Myocyte (in vitro differentiated cells): ENCODE results near the gene ARPIN. TPM values are rescaled to one million over a fixed set of nuclear protein-coding genes. Genes with fewer than 3 reads are reported as not detected.
"Not testable (repeated sequence)": the region's sequence is repeated elsewhere in the genome, so short reads cannot be mapped to it uniquely, and the experiment has no call there.

ENCODE experiments used
- DNase-seq: peaks from one replicate; pipeline ENCODE4 v3.0.0-alpha.2; 2012; ENCODE audit warnings: low read depth
- total RNA-seq: library from RNA; depleted of rRNA; stranded (reverse); fragments of >200 nt; gene quantifications from 2 replicates; pipeline ENCODE4 v1.2.3, GENCODE V29; 2014

The ARPIN gene
- total RNA-seq, 1 donor from 2014 or later, result 5.6 TPM

DNA sequence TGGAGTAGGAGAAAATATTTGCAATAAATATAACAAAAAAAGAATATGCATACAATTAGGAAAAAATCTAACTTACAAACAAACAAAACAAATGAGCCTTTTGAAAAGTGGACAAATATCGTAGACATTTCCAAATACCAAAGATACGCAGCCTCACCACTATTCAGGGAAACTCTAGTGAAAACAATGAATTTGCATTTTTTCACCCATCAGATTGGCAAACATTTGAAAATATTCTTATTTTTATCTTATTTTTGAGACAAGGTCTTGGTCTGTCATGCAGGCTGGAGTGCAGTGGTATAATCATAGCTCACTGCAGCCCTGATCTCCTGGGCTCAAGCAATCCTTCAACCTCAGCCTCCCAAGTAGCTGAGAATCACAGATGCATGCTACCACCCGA lies 34.4 kb downstream of the ARPIN start:
- no peak for DNase-seq

GRCh38 chr15:89877083-89877425 lies 35.7 kb downstream of the ARPIN start:
- no peak for DNase-seq

GRCh38 chr15:89876396-89877082 lies 36.2 kb downstream of the ARPIN start:
- DNase-seq, result peak; percentile 55

- no peak for DNase-seq
Measured at GRCh38 chr15:89875741-89876140, 37.0 kb downstream of the ARPIN start.

- DNase-seq, result peak; percentile 76
Measured at GRCh38 chr15:89874926-89875564, 37.7 kb downstream of the ARPIN start.

GRCh38 chr15:89870688-89871288 lies 42.0 kb downstream of the ARPIN start:
- DNase-seq, result no peak

DNA sequence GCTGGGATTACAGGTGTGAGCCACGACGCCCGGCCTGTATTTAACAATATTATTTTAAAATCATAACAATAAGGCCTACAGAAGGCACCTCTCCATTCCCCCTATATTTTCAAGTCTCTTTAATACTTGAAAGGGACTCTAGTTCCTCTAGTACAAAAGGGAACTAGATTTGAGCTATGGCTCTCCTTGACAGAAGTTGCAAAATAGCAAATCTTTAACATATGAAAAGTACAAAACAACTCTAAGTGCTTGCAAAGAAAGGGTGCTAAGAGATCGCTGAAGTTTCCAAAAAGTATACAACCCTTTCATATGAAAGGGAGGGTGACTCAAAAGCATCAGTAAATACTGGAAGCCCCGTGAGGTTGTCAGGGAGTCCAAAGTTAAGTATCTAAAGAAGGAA lies 42.7 kb downstream of the ARPIN start:
- no peak for DNase-seq

- not testable (repeated sequence) for DNase-seq
Measured at GRCh38 chr15:89869490-89869889, 43.3 kb downstream of the ARPIN start.

GRCh38 chr15:89864958-89865739 lies 47.6 kb downstream of the ARPIN start:
- no peak for DNase-seq

- no peak for DNase-seq
Measured at GRCh38 chr15:89863918-89864317, 48.8 kb downstream of the ARPIN start.

DNA sequence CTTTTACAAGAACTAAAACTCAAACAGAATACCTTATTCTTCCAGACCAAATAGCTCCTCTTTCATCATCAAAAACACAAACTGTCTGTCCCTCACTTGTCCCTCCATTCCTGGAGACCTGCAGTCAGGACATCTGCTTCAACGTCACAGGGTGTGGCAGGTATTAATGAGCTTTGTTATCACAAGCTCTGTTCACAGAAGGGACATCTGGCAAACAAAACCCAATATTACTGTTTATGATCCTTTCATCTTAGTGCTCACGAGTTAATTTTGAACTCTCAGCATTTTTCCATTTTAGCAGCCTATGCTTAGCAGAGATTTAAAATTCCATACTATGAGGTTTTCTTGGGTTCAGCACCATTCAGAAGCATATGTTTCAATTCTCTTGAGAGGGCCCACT lies 51.9 kb downstream of the ARPIN start:
- DNase-seq, result no peak

DNA sequence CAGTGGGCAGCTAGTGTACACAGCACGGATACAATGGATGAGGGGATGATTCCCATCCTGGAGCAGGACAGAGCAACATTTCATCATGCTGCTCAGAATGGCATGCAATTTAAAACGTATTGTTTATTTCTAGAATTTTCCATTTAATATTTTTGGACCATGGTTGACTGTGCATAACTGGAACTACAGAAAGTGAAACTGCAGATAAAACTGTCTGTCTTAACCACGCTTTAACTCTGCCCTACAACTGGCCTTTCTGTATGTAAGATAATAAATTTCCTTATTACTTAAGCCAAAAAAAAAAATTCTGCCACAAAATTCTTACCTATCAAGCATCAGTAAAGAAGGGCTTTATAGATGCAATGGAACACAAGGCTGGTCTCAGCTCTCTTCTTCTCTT lies 52.3 kb downstream of the ARPIN start:
- DNase-seq, result no peak

DNA sequence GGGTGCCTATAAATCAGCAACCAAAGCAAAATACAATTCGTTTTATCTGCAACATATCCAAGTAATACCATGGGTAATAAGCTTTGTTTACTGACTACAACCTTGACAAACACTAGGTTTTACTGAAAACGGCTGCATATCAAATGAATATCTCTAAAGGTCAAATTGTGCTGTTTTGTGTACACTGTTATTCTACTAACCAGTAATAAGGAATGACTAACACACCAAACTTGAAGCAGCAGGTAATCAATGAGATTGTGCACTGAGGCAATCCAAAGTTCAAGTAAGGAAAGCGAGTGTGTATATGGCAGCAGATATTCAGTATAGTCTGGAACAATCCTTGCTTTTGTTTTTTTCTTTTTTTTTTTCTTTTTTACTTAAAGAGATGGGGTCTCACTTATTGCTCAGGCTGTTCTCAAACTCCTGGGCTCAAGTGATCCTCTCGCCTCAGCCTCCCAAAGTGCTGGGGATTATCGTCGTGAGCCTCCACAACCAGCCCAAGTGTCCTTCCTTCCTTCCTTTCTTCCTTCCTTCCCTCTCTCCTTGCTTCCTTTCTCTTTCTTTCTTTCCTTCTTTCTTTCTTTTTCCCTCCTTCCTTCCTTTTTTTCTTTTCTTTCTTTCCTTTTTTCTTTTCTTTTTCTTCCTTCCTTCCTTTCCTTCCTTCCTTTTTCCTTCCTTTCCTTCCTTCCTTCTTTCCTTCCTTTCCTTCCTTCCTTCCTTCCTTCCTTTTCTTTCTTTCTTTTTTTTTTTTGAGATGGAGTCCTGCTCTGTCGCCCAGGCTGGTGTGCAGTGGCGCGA lies 53.9 kb downstream of the ARPIN start:
- DNase-seq, result no peak

GRCh38 chr15:89857673-89858072 lies 55.1 kb downstream of the ARPIN start:
- DNase-seq, result no peak

GRCh38 chr15:89855948-89856347 lies 56.8 kb downstream of the ARPIN start:
- DNase-seq, result no peak

DNA sequence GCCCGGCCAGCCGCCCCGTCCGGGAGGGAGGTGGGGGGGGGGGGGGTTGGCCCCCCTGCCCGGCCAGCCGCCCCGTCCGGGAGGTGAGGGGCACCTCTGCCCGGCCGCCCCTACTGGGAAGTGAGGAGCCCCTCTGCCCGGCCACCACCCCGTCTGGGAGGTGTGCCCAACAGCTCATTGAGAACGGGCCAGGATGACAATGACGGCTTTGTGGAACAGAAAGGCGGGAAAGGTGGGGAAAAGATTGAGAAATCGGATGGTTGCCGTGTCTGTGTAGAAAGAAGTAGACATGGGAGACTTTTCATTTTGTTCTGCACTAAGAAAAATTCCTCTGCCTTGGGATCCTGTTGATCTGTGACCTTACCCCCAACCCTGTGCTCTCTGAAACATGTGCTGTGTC lies 57.9 kb downstream of the ARPIN start:
- DNase-seq, result not testable (repeated sequence)

GRCh38 chr15:89852342-89852995 lies 60.3 kb downstream of the ARPIN start:
- no peak for DNase-seq

- no peak for DNase-seq
Measured at GRCh38 chr15:89851673-89852341, 60.9 kb downstream of the ARPIN start.

- DNase-seq, result no peak
Measured at GRCh38 chr15:89848970-89849292, 63.8 kb downstream of the ARPIN start.

- no peak for DNase-seq
Measured at GRCh38 chr15:89847101-89847500, 65.7 kb downstream of the ARPIN start.
